Mammary epithelial cell (primary cell): ENCODE results near the gene MTTP.

Experiments used
- EZH2 ChIP-seq: IDR thresholded peaks from 2 replicates; pipeline ENCODE4 v1.6.1; 2012; ENCODE audit warnings: low read length, inconsistent platforms, borderline replicate concordance
- TF ChIP-seq, protein P1 (sequence below), 2 donors: IDR thresholded peaks in 1 of 2; conservative IDR thresholded peaks in 1 of 2; 2 replicates each; pipeline ENCODE4 v1.5.1; 2011 to 2012; ENCODE audit warnings: inconsistent platforms in 2 of 2, low read length in 2 of 2, mild to moderate bottlenecking in 2 of 2, control low read depth in 1 of 2, low read depth in 1 of 2; ENCODE audit not compliant: insufficient read depth in 1 of 2; ENCODE audit errors: extremely low read depth in 1 of 2

- TF ChIP-seq, protein P1, sequence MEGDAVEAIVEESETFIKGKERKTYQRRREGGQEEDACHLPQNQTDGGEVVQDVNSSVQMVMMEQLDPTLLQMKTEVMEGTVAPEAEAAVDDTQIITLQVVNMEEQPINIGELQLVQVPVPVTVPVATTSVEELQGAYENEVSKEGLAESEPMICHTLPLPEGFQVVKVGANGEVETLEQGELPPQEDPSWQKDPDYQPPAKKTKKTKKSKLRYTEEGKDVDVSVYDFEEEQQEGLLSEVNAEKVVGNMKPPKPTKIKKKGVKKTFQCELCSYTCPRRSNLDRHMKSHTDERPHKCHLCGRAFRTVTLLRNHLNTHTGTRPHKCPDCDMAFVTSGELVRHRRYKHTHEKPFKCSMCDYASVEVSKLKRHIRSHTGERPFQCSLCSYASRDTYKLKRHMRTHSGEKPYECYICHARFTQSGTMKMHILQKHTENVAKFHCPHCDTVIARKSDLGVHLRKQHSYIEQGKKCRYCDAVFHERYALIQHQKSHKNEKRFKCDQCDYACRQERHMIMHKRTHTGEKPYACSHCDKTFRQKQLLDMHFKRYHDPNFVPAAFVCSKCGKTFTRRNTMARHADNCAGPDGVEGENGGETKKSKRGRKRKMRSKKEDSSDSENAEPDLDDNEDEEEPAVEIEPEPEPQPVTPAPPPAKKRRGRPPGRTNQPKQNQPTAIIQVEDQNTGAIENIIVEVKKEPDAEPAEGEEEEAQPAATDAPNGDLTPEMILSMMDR (conservative IDR thresholded peaks at IDR 0.05 in 1 of 2, IDR thresholded peaks at IDR 0.05 in 1 of 2; ENCODE audit: extremely low read depth in 1 of 2, insufficient read depth in 1 of 2, low read depth in 1 of 2, low read length in 2 of 2): no peak
- TF ChIP-seq EZH2: no peak
Measured at GRCh38 chr4:99670409-99671073, 95.9 kb downstream of the MTTP start.
